HG02938 (cell line): Measurements from ENCODE around the gene BICD1.
"Not testable (repeated sequence)": the region's sequence is repeated elsewhere in the genome, so short reads cannot be mapped to it uniquely, and the experiment has no call there.

Source experiments
- ATAC-seq: cut with Tn5 transposase; IDR thresholded peaks from one replicate; pipeline ENCODE4 v1.9.1; 2021; ENCODE audit warnings: mild to moderate bottlenecking, moderate library complexity; ENCODE audit not compliant: unreplicated experiment

Gene BICD1

GRCh38 chr12:32183650-32184049, 77.0 kb downstream of the BICD1 start:
- no peak for ATAC-seq

GRCh38 chr12:32187127-32187526, 80.5 kb downstream of the BICD1 start:
- not testable (repeated sequence) for ATAC-seq

GRCh38 chr12:32191445-32191844, 84.8 kb downstream of the BICD1 start:
- no peak for ATAC-seq

- ATAC-seq, result no peak
Measured at GRCh38 chr12:32196250-32197198, 89.9 kb downstream of the BICD1 start.

GRCh38 chr12:32197421-32197820, 90.8 kb downstream of the BICD1 start:
- ATAC-seq, result no peak

GRCh38 chr12:32198555-32198954, 91.9 kb downstream of the BICD1 start:
- no peak for ATAC-seq

- no peak for ATAC-seq
Measured at GRCh38 chr12:32201096-32201495, 94.4 kb downstream of the BICD1 start.

GRCh38 chr12:32201976-32202375, 95.3 kb downstream of the BICD1 start:
- no peak for ATAC-seq

GRCh38 chr12:32205731-32206130, 99.1 kb downstream of the BICD1 start:
- ATAC-seq, result no peak

- no peak for ATAC-seq
Measured at GRCh38 chr12:32208355-32208754, 101.7 kb downstream of the BICD1 start.

GRCh38 chr12:32211066-32211899, 104.6 kb downstream of the BICD1 start:
- no peak for ATAC-seq

GRCh38 chr12:32211900-32212156, 105.2 kb downstream of the BICD1 start:
- no peak for ATAC-seq

GRCh38 chr12:32214723-32215122, 108.1 kb downstream of the BICD1 start:
- ATAC-seq, result no peak

GRCh38 chr12:32217354-32218310, 111.0 kb downstream of the BICD1 start:
- ATAC-seq, result no peak

GRCh38 chr12:32223941-32224340, 117.3 kb downstream of the BICD1 start:
- ATAC-seq, result no peak

- no peak for ATAC-seq
Measured at GRCh38 chr12:32226768-32227167, 120.1 kb downstream of the BICD1 start.

- no peak for ATAC-seq
Measured at GRCh38 chr12:32229971-32230612, 123.4 kb downstream of the BICD1 start.

GRCh38 chr12:32230613-32230993, 124.0 kb downstream of the BICD1 start:
- ATAC-seq, result no peak

- ATAC-seq, result not testable (repeated sequence)
Measured at GRCh38 chr12:32231361-32231760, 124.7 kb downstream of the BICD1 start.

GRCh38 chr12:32233568-32233967, 126.9 kb downstream of the BICD1 start:
- ATAC-seq, result no peak
